Natural killer cell (primary cell): Measurements from ENCODE around the gene ZNF181. TPM values are rescaled to one million over a fixed set of nuclear protein-coding genes. Genes with fewer than 3 reads are reported as not detected.

Experiments
- ATAC-seq, 3 donors: fragments of 150-1000 bp in 2 of 3; fragments of 200-7000 bp in 1 of 3; cut with Tn5 transposase; 1 replicate in 1 of 3; 2 replicates in 2 of 3; pipeline ENCODE4 v1.10.0; 2021; ENCODE audit warnings: mild to moderate bottlenecking in 2 of 3, moderate library complexity in 2 of 3
- DNase-seq, 2 donors: peaks; one replicate each; pipeline versions ENCODE4 v3.0.0 to v3.0.0-alpha.2; 2013 to 2021; ENCODE audit warnings: mixed read lengths in 1 of 2
- H3K27ac ChIP-seq: one replicate; pipeline ENCODE4 v1.5.1; 2013; ENCODE audit warnings: mild to moderate bottlenecking, low read length
- H3K27me3 ChIP-seq: one replicate; pipeline ENCODE4 v1.6.1; 2013; ENCODE audit warnings: low read length; ENCODE audit not compliant: control insufficient read depth, insufficient read depth
- H3K36me3 ChIP-seq: one replicate; pipeline ENCODE4 v1.6.1; 2013; ENCODE audit warnings: low read length; ENCODE audit not compliant: control insufficient read depth, insufficient read depth
- H3K4me1 ChIP-seq: one replicate; pipeline ENCODE4 v1.6.1; 2013; ENCODE audit warnings: low read length; ENCODE audit not compliant: control insufficient read depth, insufficient read depth
- H3K4me3 ChIP-seq: one replicate; pipeline ENCODE4 v1.5.1; 2013; ENCODE audit warnings: low read length
- H3K9me3 ChIP-seq: one replicate; pipeline ENCODE4 v1.6.1; 2013; ENCODE audit warnings: low read length; ENCODE audit not compliant: control insufficient read depth, insufficient read depth
- H3K27ac Mint-ChIP-seq, 2 donors: one replicate each; pipeline ENCODE4 v1.8.0; 2022; ENCODE audit warnings: mild to moderate bottlenecking in 2 of 2, mixed read lengths in 2 of 2, moderate library complexity in 1 of 2
- H3K27me3 Mint-ChIP-seq, 2 donors: one replicate each; pipeline ENCODE4 v1.8.0; 2022; ENCODE audit warnings: low read depth in 2 of 2, mixed read lengths in 2 of 2
- H3K36me3 Mint-ChIP-seq: one replicate; pipeline ENCODE4 v1.8.0; 2022; ENCODE audit warnings: mixed read lengths
- H3K4me1 Mint-ChIP-seq, 2 donors: one replicate each; pipeline ENCODE4 v1.8.0; 2022; ENCODE audit warnings: mixed read lengths in 2 of 2
- H3K4me3 Mint-ChIP-seq: one replicate; pipeline ENCODE4 v1.8.0; 2022; ENCODE audit warnings: mild to moderate bottlenecking, moderate library complexity, mixed read lengths
- H3K9me3 Mint-ChIP-seq, 2 donors: one replicate each; pipeline ENCODE4 v1.8.0; 2022; ENCODE audit warnings: mixed read lengths in 2 of 2
- WGBS: methylation state at CpG from one replicate; pipeline ENCODE4 v1.1.7; 2013; ENCODE audit warnings: missing lambda C conversion rate; ENCODE audit not compliant: insufficient coverage; 5-methylcytosine and 5-hydroxymethylcytosine counted together
- intact Hi-C: fragments of 100-400 bp; cut with micrococcal nuclease; formaldehyde crosslinking; loops from one replicate; pipeline ENCODE4 v1.14.2; 2022
- total RNA-seq, 4 donors: library from RNA; stranded (reverse); fragments of 120-200 nt in 1 of 4; gene quantifications; one replicate each; pipeline versions ENCODE4 v1.2.3 to v1.2.4, GENCODE V29; 2013 to 2022
- TF ChIP-seq, protein P1 (sequence below): fragments of 200-600 bp; IDR thresholded peaks from one replicate; pipeline ENCODE4 v1.8.0; 2022; ENCODE audit warnings: antibody characterized with exemption

The ZNF181 gene
- total RNA-seq, 3 donors from 2014 or later (not counting 1 experiment from before 2014, with no cell fraction given), result 3.2 to 3.7 (median 3.5) TPM

- Histone ChIP-seq H3K27ac (no peak overlapping the region), H3K4me3 (no peak overlapping the region), H3K9me3 (no peaks in the 10 kb centered on the region), H3K4me1 (no peaks in the 10 kb centered on the region), H3K36me3 (no peaks in the 10 kb centered on the region), H3K27me3 (no peaks in the 10 kb centered on the region)
- ATAC-seq (no peak), DNase-seq (no peak)
- Mint-ChIP-seq H3K27me3 (no peaks in the 10 kb centered on the region), H3K36me3 (no peaks in the 10 kb centered on the region), H3K4me3 (no peak overlapping the region), H3K9me3 (no peaks in the 10 kb centered on the region), H3K27ac (no peak overlapping the region), H3K4me1 (peaks cover 1 to 2% of the 10 kb centered on the region in 2 donors)
- WGBS, result 68% methylated on average over 2 of the region's 2 CpGs
- intact Hi-C loops, result no loop called here
- TF ChIP-seq, protein P1, sequence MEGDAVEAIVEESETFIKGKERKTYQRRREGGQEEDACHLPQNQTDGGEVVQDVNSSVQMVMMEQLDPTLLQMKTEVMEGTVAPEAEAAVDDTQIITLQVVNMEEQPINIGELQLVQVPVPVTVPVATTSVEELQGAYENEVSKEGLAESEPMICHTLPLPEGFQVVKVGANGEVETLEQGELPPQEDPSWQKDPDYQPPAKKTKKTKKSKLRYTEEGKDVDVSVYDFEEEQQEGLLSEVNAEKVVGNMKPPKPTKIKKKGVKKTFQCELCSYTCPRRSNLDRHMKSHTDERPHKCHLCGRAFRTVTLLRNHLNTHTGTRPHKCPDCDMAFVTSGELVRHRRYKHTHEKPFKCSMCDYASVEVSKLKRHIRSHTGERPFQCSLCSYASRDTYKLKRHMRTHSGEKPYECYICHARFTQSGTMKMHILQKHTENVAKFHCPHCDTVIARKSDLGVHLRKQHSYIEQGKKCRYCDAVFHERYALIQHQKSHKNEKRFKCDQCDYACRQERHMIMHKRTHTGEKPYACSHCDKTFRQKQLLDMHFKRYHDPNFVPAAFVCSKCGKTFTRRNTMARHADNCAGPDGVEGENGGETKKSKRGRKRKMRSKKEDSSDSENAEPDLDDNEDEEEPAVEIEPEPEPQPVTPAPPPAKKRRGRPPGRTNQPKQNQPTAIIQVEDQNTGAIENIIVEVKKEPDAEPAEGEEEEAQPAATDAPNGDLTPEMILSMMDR, result no peak
These were observed 54.0 kb downstream of the ZNF181 start for GRCh38 chr19:34788074-34788473.

DNA sequence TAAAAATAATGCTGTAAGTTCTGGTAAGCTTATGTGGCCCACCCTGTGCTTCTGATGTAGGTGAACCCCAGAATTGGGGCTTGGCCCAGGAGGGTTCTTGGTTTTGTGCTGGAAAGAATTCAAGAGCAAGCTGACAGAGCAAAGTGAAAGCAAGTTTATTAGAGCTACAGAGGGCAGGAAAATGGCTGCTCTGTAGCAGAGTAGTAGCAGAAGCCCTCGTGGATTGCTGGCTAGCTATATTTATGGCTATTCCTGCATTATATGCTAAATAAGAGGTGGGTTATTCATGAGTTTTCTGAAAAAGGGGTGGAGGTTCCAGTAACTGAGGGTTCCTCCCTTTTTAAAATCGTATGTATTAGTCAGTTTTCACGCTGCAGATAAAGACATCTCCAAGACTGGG lies 59.5 kb downstream of the ZNF181 start:
- Mint-ChIP-seq H3K27ac (peak overlapping the region in 1 of 2 donors; percentile 54), H3K36me3 (peaks cover 7% of the 10 kb centered on the region)
- no peaks in the 10 kb centered on the region for H3K9me3 ChIP-seq

GRCh38 chr19:34794066-34794960 lies 60.3 kb downstream of the ZNF181 start:
- intact Hi-C loops, result no loop called here
- peaks cover 9 to 11% of the 10 kb centered on the region in 2 donors for H3K4me1 Mint-ChIP-seq
- TF ChIP-seq, protein P1, result no peak
- H3K4me1 ChIP-seq, result no peaks in the 10 kb centered on the region
- ATAC-seq, result no peak
- H3K27ac Mint-ChIP-seq, result peak overlapping the region in 1 of 2 donors; percentile 54
- H3K36me3 Mint-ChIP-seq, result peaks cover 11% of the 10 kb centered on the region
- no peaks in the 10 kb centered on the region for H3K36me3 ChIP-seq
- DNase-seq, result no peak
- no peaks in the 10 kb centered on the region for H3K9me3 Mint-ChIP-seq
- no peaks in the 10 kb centered on the region for H3K9me3 ChIP-seq
- no peak overlapping the region for H3K4me3 ChIP-seq
- no peaks in the 10 kb centered on the region for H3K27me3 Mint-ChIP-seq
- no peaks in the 10 kb centered on the region for H3K27me3 ChIP-seq
- H3K4me3 Mint-ChIP-seq, result no peak overlapping the region
- no peak overlapping the region for H3K27ac ChIP-seq
- WGBS, result 83% methylated on average over 8 of the region's 9 CpGs

More for the DNA sequence above, 59.5 kb downstream of the ZNF181 start:
- Mint-ChIP-seq H3K4me1 (peaks cover 9 to 11% of the 10 kb centered on the region in 2 donors), H3K4me3 (peak overlapping the region; percentile 31), H3K9me3 (no peaks in the 10 kb centered on the region), H3K27me3 (no peaks in the 10 kb centered on the region)
- DNase-seq (no peak), ATAC-seq (no peak)
- Histone ChIP-seq H3K4me3 (no peak overlapping the region), H3K36me3 (no peaks in the 10 kb centered on the region), H3K27ac (no peak overlapping the region), H3K4me1 (no peaks in the 10 kb centered on the region), H3K27me3 (no peaks in the 10 kb centered on the region)
- intact Hi-C loops, result no loop called here
- TF ChIP-seq, protein P1, result no peak
- 85% methylated on average over 3 of the region's 3 CpGs for WGBS

Other genes starting within 250 kb of the ZNF181 start
- 1 to 10 TPM in 2 of 3 donors, under 1 TPM in 1; 0.52 to 1.3 (median 1.1) TPM for gene SCGB2B2, start 57.1 kb upstream of the ZNF181 start, total RNA-seq
- 10 to 100 TPM; 13.8 to 23.6 (median 17.8) TPM for gene ZNF302, start 56.6 kb upstream of the ZNF181 start, total RNA-seq
- gene ZNF599, start 39.0 kb downstream of the ZNF181 start, total RNA-seq, result 1 to 10 TPM; 4.6 to 5.1 (median 4.8) TPM
- gene ZNF30, start 192.7 kb downstream of the ZNF181 start, total RNA-seq, result 1 to 10 TPM; 2.7 to 4.3 (median 3.8) TPM
- gene ZNF792, start 230.0 kb downstream of the ZNF181 start, total RNA-seq, result 10 to 100 TPM; 11.9 to 19.6 (median 16.2) TPM